H9 (cell line): ENCODE measurements around the gene FOSL2. TPM values are rescaled to one million over a fixed set of nuclear protein-coding genes. Genes with fewer than 3 reads are reported as not detected.

Source experiments
- DNase-seq: peaks from one replicate; pipeline ENCODE4 v3.0.0-alpha.2; 2017
- H2AFZ ChIP-seq: one replicate; pipeline ENCODE4 v1.6.1; 2013; ENCODE audit warnings: mild to moderate bottlenecking, low read length, control low read depth, moderate library complexity
- H2AK5ac ChIP-seq: 2 replicates; pipeline ENCODE4 v1.6.1; 2013; ENCODE audit warnings: low read length, control low read depth, mixed read lengths; ENCODE audit not compliant: insufficient read length
- H2BK120ac ChIP-seq: one replicate; pipeline ENCODE4 v1.6.1; 2013; ENCODE audit warnings: low read depth, mild to moderate bottlenecking, low read length, control low read depth, inconsistent platforms; ENCODE audit not compliant: poor library complexity, severe bottlenecking
- H2BK12ac ChIP-seq: 2 replicates; pipeline ENCODE4 v1.6.1; 2013; ENCODE audit warnings: low read length, control low read depth, mixed read lengths, low read depth; ENCODE audit not compliant: insufficient read length
- H2BK15ac ChIP-seq: 2 replicates; pipeline ENCODE4 v1.6.1; 2013; ENCODE audit warnings: low read depth, low read length, control low read depth
- H2BK20ac ChIP-seq: one replicate; pipeline ENCODE4 v1.6.1; 2013; ENCODE audit warnings: low read depth, mild to moderate bottlenecking, low read length, control low read depth, inconsistent platforms; ENCODE audit not compliant: poor library complexity, severe bottlenecking
- H2BK5ac ChIP-seq: 2 replicates; pipeline ENCODE4 v1.6.1; 2013; ENCODE audit warnings: low read length, control low read depth, mixed read lengths; ENCODE audit not compliant: insufficient read length
- H3K14ac ChIP-seq: 2 replicates; pipeline ENCODE4 v1.6.1; 2013; ENCODE audit warnings: low read length, control low read depth; ENCODE audit not compliant: insufficient read depth
- H3K18ac ChIP-seq: 2 replicates; pipeline ENCODE4 v1.6.1; 2013; ENCODE audit warnings: low read depth, mild to moderate bottlenecking, mixed read lengths, low read length, control low read depth; ENCODE audit not compliant: insufficient read length
- H3K23ac ChIP-seq: 2 replicates; pipeline ENCODE4 v1.6.1; 2013; ENCODE audit warnings: low read length, control low read depth, mixed read lengths, low read depth; ENCODE audit not compliant: insufficient read length
- H3K23me2 ChIP-seq: 2 replicates; pipeline ENCODE4 v1.6.1; 2013; ENCODE audit warnings: low read depth, mild to moderate bottlenecking, mixed read lengths, low read length, control low read depth; ENCODE audit not compliant: insufficient read length, poor library complexity, severe bottlenecking
- H3K27ac ChIP-seq: 2 replicates; pipeline ENCODE4 v1.5.1; 2013; ENCODE audit warnings: low read length, control low read depth, mixed read lengths, low read depth; ENCODE audit not compliant: insufficient read length
- H3K27me3 ChIP-seq: 2 replicates; pipeline ENCODE4 v1.6.1; 2013; ENCODE audit warnings: low read length, control low read depth, inconsistent platforms; ENCODE audit not compliant: insufficient read depth
- H3K4ac ChIP-seq: 2 replicates; pipeline ENCODE4 v1.6.1; 2013; ENCODE audit warnings: low read depth, mild to moderate bottlenecking, control low read depth, inconsistent platforms, low read length, moderate library complexity
- H3K4me1 ChIP-seq: 2 replicates; pipeline ENCODE4 v1.6.1; 2013; ENCODE audit warnings: low read length, control low read depth, inconsistent platforms; ENCODE audit not compliant: insufficient read depth
- H3K4me2 ChIP-seq: 2 replicates; pipeline ENCODE4 v1.6.1; 2013; ENCODE audit warnings: low read length, control low read depth, mixed read lengths; ENCODE audit not compliant: insufficient read length, insufficient read depth
- H3K56ac ChIP-seq: 2 replicates; pipeline ENCODE4 v1.6.1; 2013; ENCODE audit warnings: low read depth, mild to moderate bottlenecking, mixed read lengths, low read length, control low read depth; ENCODE audit not compliant: insufficient read length
- H3K79me1 ChIP-seq: 2 replicates; pipeline ENCODE4 v1.6.1; 2013; ENCODE audit warnings: low read depth, mild to moderate bottlenecking, moderate library complexity, low read length, control low read depth, inconsistent platforms; ENCODE audit not compliant: insufficient read depth, poor library complexity, severe bottlenecking
- H3K79me2 ChIP-seq: 2 replicates; pipeline ENCODE4 v1.6.1; 2013; ENCODE audit warnings: low read length, control low read depth, inconsistent platforms; ENCODE audit not compliant: insufficient read depth
- H3K9ac ChIP-seq: 2 replicates; pipeline ENCODE4 v1.6.1; 2013; ENCODE audit warnings: low read length, control low read depth, mixed read lengths; ENCODE audit not compliant: insufficient read length; ENCODE audit errors: extremely low read depth
- H3K9me3 ChIP-seq: one replicate; pipeline ENCODE4 v1.6.1; 2013; ENCODE audit warnings: low read depth, low read length, inconsistent platforms; ENCODE audit not compliant: control insufficient read depth
- H3T11ph ChIP-seq: one replicate; pipeline ENCODE4 v1.6.1; 2013; ENCODE audit warnings: mild to moderate bottlenecking, low read length, control low read depth, inconsistent platforms
- H4K20me1 ChIP-seq: one replicate; pipeline ENCODE4 v1.6.1; 2013; ENCODE audit not compliant: control insufficient read depth, insufficient read length, insufficient read depth
- H4K5ac ChIP-seq: 2 replicates; pipeline ENCODE4 v1.6.1; 2013; ENCODE audit warnings: low read depth, mild to moderate bottlenecking, mixed read lengths, low read length, control low read depth; ENCODE audit not compliant: insufficient read length
- H4K8ac ChIP-seq: replicated peaks from 2 replicates; pipeline ENCODE4 v1.6.1; 2013; ENCODE audit warnings: low read length, control low read depth, mixed read lengths, low read depth; ENCODE audit not compliant: insufficient read length
- H4K91ac ChIP-seq: 2 replicates; pipeline ENCODE4 v1.6.1; 2013; ENCODE audit warnings: low read depth, mild to moderate bottlenecking, moderate library complexity, mixed read lengths, low read length, control low read depth; ENCODE audit not compliant: insufficient read length
- H3K27ac Mint-ChIP-seq, 3 experiments: 2 replicates in 2 of 3; 3 replicates in 1 of 3; pipeline ENCODE4 v1.8.0; 2020 to 2021; ENCODE audit warnings: mixed read lengths in 3 of 3, mild to moderate bottlenecking in 1 of 3, moderate library complexity in 1 of 3
- H3K27me3 Mint-ChIP-seq: 2 replicates; pipeline ENCODE4 v1.8.0; 2021; ENCODE audit warnings: low read depth, mild to moderate bottlenecking, moderate library complexity, mixed read lengths
- H3K36me3 Mint-ChIP-seq, 3 experiments: 2 replicates in 2 of 3; 3 replicates in 1 of 3; pipeline ENCODE4 v1.8.0; 2020 to 2021; ENCODE audit warnings: low read depth in 3 of 3, mixed read lengths in 3 of 3; ENCODE audit not compliant: insufficient read depth in 1 of 3
- H3K4me1 Mint-ChIP-seq, 2 experiments: 2 replicates each; pipeline ENCODE4 v1.8.0; 2020; ENCODE audit warnings: mixed read lengths in 2 of 2
- H3K4me3 Mint-ChIP-seq, 2 experiments: 2 replicates in 1 of 2; 3 replicates in 1 of 2; pipeline ENCODE4 v1.8.0; 2020 to 2021; ENCODE audit warnings: mild to moderate bottlenecking in 2 of 2, mixed read lengths in 2 of 2, moderate library complexity in 1 of 2
- H3K9me3 Mint-ChIP-seq, 2 experiments: 2 replicates in 1 of 2; 3 replicates in 1 of 2; pipeline ENCODE4 v1.8.0; 2020; ENCODE audit warnings: mild to moderate bottlenecking in 2 of 2, mixed read lengths in 2 of 2, moderate library complexity in 1 of 2
- WGBS: extraction: QIAGEN DNeasy Blood & Tissue Kit; methylation state at CpG from one replicate; pipeline ENCODE4 v1.1.7; 2013; ENCODE audit warnings: missing lambda C conversion rate, low lambda C conversion rate, mixed read lengths; ENCODE audit not compliant: insufficient read length; ENCODE audit errors: extremely low coverage; 5-methylcytosine and 5-hydroxymethylcytosine counted together
- total RNA-seq: library from RNA; stranded (reverse); gene quantifications from 2 replicates; pipeline ENCODE4 v1.2.1, GENCODE V29; 2021
- TF ChIP-seq, protein P1 (sequence below): fragments of 200-600 bp; sonication (generic); conservative IDR thresholded peaks from 3 replicates; pipeline ENCODE4 v1.8.0; 2021; ENCODE audit warnings: antibody characterized with exemption, mild to moderate bottlenecking

Gene FOSL2
- total RNA-seq, 1 experiment from 2014 or later, result 7.4 TPM

DNA sequence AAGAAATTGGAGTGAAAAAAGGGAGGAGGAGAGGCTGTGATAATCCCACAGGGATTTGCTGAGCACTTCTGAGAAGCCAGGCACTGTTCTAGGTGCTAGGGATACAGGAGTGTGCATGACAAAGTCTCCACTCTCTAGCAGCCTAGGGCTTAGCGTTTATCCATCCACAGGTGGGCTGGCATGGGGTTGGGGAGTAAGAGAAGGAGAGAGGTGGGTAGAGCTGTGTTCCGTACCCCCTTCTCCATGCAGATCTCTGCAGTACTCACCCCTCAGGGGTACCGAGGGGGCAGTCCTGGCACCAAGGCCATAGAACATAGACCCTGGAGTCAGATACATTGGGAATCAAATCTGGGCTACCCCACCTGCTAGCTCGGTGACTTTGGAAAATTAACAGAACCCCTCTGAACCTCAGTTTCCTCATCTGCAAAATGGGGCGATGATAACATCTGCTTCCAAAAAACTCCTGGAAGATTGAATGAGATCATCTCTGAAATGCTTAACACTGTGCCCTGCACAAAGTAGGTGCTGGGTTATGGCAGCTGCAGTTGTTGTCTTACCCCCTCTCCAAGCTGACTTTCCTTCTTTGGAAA lies 18.6 kb downstream of the FOSL2 start:
- no peak overlapping the region for H3K56ac ChIP-seq
- H3K79me2 ChIP-seq, result no peaks in the 10 kb centered on the region
- no peaks in the 10 kb centered on the region for H3K27me3 ChIP-seq
- H3K79me1 ChIP-seq, result no peaks in the 10 kb centered on the region
- H3T11ph ChIP-seq, result no peak overlapping the region
- no peak overlapping the region for H3K4ac ChIP-seq
- TF ChIP-seq, protein P1, sequence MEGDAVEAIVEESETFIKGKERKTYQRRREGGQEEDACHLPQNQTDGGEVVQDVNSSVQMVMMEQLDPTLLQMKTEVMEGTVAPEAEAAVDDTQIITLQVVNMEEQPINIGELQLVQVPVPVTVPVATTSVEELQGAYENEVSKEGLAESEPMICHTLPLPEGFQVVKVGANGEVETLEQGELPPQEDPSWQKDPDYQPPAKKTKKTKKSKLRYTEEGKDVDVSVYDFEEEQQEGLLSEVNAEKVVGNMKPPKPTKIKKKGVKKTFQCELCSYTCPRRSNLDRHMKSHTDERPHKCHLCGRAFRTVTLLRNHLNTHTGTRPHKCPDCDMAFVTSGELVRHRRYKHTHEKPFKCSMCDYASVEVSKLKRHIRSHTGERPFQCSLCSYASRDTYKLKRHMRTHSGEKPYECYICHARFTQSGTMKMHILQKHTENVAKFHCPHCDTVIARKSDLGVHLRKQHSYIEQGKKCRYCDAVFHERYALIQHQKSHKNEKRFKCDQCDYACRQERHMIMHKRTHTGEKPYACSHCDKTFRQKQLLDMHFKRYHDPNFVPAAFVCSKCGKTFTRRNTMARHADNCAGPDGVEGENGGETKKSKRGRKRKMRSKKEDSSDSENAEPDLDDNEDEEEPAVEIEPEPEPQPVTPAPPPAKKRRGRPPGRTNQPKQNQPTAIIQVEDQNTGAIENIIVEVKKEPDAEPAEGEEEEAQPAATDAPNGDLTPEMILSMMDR, result no peak
- H2BK15ac ChIP-seq, result no peak overlapping the region
- H2AK5ac ChIP-seq, result no peak overlapping the region
- H3K18ac ChIP-seq, result no peak overlapping the region
- peaks cover 2% of the 10 kb centered on the region; the same call in 1 of the 2 replicates for H3K4me1 ChIP-seq
- Mint-ChIP-seq H3K9me3 (no peaks in the 10 kb centered on the region), H3K27me3 (no peaks in the 10 kb centered on the region), H3K27ac (peak overlapping the region in 2 of 3 experiments; percentile 35 to 64; a peak in 2 of 7 replicates), H3K36me3 (peaks cover 4 to 22% (median 14%) of the 10 kb centered on the region in 3 experiments; a peak in 5 of 7 replicates), H3K4me1 (peaks cover 12 to 28% of the 10 kb centered on the region in 2 experiments), H3K4me3 (no peak overlapping the region)
- no peaks in the 10 kb centered on the region for H4K20me1 ChIP-seq
- no peak overlapping the region for H2BK12ac ChIP-seq
- H4K8ac ChIP-seq, result no peak overlapping the region
- H3K23me2 ChIP-seq, result no peaks in the 10 kb centered on the region
- WGBS, result no CpG with 5 or more reads among the region's 5 CpGs
- no peak overlapping the region for H4K5ac ChIP-seq
- no peak overlapping the region for H3K4me2 ChIP-seq
- no peak for DNase-seq
- H3K23ac ChIP-seq, result no peak overlapping the region
- no peak overlapping the region for H3K14ac ChIP-seq
- H3K9ac ChIP-seq, result no peak overlapping the region
- H2BK20ac ChIP-seq, result no peak overlapping the region
- H3K27ac ChIP-seq, result no peak overlapping the region
- H4K91ac ChIP-seq, result no peak overlapping the region
- no peak overlapping the region for H2BK5ac ChIP-seq
- no peak overlapping the region for H2BK120ac ChIP-seq
- H3K9me3 ChIP-seq, result no peaks in the 10 kb centered on the region
- no peak overlapping the region for H2AFZ ChIP-seq
